Dedifferentiated amniotic fluid mesenchymal stem cell (primary cell): Measurements from ENCODE around the gene TBX4.

Source experiments
- DNase-seq: peaks from one replicate; pipeline ENCODE4 v3.0.0-alpha.2; 2016; ENCODE audit errors: extremely low spot score

Gene TBX4

DNA sequence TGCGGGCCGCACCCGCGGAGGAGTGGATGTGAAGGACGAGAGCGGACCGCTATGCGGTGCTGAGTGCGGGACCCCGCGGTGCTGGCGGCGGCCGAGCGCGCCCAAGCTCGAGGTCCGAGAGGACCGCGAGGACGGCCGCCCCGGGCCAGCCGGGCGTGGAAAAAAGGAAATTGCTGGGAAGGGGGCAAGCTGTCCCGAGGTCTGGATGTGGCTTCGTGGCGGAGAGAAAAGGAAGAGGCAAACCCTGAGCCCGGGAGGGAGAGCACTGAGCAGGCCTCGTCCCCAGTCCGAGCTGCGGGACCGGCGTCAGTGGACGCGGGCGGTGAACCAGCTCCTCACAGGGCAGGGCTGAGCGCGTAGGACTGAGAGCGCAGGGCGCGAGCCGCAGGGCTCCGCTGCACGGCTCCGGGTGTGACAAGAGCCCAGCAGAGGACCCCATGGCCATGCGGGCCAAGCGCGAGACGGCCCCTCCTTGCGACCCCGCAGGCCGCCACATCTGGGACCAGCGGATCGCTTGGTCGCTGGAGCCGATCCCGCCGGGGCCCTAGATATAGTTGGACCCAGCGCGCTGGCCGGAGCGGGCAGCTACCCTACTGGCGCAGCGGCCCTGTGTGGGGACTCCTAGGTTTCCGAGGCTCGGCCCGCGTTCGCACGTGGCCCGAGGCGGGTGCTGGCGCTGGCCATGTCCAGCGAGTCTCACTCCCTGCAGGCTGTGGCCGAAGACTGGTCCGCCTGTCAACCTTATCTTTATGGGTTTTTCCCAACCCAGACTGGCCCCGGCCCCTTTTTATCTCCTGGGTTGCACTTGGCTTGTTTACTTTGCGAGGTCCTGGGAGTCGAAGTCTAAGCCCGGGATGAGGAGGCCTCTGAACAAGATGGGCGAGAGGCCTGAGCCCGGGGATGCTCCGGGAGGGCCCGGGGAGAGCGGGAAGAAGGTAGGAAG is 2.4 kb downstream of the TBX4 start:
- DNase-seq = no peak

GRCh38 chr17:61455324-61456060 is 3.3 kb downstream of the TBX4 start:
- DNase-seq = no peak

- no peak for DNase-seq
Observed at GRCh38 chr17:61456061-61456681, 3.9 kb downstream of the TBX4 start.

DNA sequence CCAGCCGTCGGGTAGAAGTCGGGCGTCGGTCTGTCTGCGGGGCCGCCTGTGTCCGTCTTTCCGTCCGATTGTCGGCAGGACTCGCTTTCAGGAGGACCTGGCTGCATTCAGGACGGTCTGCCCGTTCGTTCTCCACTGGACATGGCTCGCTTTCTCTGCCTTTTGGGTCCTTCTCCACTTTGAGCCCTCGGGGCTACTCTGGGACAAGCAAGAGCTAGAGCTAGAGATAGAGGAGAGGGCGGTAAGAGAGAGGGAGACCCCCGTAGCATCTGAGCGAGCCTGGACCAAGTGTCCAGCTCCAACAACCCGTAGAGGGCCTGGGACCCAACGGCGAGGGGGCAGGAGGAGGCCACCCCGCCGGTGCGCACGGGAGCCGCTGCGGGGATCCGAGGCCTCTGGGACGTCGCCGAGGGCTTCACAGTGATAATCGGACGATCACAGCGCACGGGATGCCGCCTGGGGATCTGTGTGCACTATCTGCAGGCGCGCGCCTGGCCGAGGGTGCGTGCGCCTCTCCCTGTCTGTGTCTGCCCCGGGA is 4.5 kb downstream of the TBX4 start:
- no peak for DNase-seq

DNA sequence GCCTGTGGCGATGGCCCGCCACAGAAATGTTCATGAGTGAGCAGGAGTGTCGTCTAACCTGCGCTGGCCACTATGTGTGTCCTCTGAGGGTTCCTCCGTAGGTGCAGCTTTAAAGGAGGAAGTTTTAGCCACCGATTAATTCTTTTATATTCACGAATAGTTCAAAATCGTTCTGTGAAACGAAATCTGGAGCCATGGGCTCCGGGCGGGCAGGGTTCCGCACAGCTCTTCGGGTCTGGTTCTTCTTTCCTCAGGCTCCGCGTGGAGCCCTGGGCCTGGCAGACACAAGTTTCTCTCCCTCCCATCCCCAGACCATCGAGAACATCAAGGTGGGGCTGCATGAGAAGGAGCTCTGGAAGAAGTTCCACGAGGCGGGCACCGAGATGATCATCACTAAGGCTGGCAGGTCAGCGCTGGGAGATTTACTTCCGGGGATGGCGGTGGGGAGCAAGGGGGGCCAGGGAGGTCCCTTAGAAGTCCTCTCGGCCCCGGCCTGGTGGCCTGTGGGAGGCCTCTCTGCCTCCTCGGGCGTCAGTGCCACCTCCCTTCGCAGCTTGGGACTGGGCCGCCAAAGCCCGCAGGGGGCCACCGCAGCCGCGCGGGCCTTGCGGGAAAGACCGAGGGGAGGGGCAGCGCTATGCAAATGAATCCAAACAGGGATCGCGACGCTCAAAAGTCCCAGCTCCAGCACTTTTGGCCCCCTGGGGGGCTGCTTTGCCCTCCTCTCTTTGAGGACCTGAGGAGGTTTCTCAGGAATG is 5.2 kb downstream of the TBX4 start:
- no peak for DNase-seq

GRCh38 chr17:61458000-61458399 is 5.8 kb downstream of the TBX4 start:
- DNase-seq = no peak

- no peak for DNase-seq
Observed at GRCh38 chr17:61458421-61459141, 6.4 kb downstream of the TBX4 start.

DNA sequence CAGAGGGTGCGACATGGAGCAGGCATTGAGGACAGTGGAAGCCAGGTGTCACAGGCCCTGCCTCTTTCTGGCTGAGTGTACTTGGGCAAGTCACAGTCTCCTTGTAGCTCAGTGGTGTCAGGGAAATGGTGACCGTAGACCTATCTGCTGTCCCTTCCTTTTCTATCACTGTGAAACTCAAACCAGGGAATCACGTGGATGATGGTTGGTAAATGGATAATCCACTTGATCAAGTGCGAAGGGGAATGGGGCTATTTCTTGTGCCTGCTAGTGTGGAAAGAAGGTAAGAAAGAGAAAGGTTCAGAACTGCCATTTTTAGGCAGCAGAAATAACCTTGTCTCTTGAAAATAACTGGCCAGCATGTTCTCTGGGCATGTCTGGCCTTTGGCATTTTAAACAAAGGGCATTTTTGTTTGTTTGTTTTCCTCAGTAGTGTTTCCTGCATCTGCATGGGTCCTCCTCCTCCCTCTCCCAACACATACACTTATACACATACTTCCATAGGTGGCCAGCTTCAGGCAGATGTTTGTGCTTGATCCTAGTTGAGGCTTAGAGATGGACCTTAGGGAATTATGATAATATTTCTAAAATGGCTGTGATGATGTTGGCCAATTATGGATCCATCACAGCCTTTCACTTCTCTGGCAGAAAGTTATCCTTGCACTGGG is 7.1 kb downstream of the TBX4 start:
- DNase-seq = no peak

- no peak for DNase-seq
Observed at GRCh38 chr17:61459939-61460718, 7.9 kb downstream of the TBX4 start.

- no peak for DNase-seq
Observed at GRCh38 chr17:61460796-61461585, 8.8 kb downstream of the TBX4 start.

DNA sequence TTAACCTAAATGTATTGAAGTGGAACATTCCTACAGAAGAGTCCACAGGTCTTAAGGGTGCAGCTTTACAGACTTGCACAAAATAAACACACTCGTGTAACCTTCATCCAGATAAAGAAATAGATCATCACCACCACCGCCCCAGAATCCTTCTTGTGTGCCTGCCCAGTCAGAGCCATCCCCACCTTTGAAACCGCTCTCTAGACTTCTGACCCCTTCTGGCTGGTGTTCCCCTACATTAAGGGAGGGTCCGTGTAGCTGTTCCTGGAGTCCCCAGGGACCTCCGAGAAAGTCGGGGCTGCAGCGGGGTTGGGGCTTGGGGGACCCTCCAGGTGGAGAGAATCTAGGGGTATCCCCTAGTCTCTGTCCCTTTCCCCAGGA is 9.4 kb downstream of the TBX4 start:
- no peak for DNase-seq

DNA sequence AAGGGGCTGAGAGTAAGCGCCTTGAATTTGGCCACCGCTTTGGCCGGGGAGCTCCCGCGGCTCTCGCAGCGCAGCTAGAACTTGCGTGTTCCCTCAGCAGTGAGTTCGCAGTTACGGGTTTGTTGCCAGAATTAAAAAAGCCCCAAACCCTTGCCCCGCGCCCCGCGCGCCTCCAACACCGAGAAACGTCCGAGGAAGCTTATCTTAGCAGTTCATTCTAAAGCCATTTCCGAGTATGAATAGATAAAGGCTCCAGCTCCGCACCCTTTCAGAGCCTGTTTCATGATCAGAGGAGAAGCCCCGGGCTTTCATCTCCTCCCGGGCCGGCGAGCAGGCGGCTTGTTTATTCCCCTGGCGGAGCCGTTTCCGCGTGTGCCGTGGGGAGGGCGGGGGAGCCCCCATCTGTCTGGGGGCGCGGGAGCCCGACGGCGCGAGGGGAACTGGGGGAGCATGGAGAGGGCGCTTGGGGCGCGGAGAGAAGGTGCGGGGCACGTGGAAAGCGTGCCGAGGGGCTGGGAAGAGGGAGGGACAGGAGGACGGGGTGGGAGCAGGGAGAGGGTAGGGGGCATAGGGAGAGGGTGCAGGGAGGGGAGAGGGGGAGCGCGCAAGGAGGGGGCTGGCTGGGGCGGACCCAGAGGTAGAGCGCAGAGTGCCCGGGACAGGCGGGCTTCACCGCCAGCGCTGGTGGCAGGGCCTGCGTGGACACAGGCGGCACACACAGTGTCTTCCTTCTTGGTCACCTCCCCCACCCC is 9.9 kb downstream of the TBX4 start:
- no peak for DNase-seq

GRCh38 chr17:61462719-61463315 is 10.6 kb downstream of the TBX4 start:
- DNase-seq = no peak

DNA sequence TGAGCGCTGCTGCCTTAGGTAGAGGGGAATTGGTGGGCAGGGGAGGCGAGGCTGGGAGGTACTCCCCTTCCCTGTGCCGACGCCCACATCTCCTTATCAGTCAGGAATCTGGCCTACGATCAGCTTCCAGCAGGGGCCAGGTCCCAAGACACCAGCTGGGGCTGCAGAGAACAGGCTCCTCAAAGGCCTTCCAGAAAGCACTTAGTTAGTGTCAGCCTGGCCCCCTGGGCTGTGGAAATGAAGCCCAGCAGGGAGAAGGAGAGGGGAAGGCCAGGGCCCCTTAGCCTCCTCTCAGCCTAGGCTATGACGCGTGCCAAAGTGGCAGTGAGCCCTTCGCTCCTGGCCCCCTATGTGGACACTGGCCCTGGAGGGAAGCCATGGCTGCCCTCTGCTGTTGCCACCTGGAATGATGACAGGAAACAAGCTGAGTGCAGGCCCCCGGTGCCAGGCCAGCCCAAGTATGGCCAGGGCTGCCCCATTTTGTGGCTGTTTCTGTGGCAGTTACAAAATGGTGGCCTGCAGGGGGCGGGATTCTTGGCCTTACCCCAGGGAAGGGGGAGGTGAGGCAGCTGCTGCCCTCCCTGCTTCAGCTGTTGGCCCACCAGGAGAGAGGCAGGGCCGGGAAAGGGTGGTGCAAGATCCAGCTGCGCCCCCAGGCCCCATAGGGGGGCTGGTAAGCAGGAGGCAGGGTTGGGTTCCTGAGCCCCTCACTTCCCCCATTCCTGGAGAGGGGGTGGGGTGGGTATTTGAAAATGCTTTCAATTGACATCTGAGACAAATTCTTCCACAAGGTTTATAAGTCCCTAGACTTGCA is 11.3 kb downstream of the TBX4 start:
- no peak for DNase-seq

- no peak for DNase-seq
Observed at GRCh38 chr17:61464130-61464842, 12.1 kb downstream of the TBX4 start.

DNA sequence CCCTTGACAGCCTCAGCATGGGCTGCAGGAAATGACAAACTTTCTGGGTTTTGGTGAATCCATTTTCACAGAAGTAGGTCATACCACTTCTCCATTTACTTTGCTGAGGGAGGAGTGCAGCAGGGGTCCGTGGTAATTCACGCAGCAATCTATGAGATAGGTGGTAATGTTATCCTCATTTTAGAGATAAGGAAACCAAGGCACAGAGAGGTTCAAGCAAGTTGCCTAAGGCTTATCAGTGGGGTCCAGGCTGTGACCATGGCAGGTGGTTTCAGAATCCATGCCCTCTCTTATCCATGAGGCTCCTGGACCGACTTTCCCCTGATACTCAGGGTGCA is 12.6 kb downstream of the TBX4 start:
- no peak for DNase-seq
